IPS-20b (cell line): Measurements from ENCODE around the gene IL13RA1.
"Not testable (repeated sequence)": the region's sequence is repeated elsewhere in the genome, so short reads cannot be mapped to it uniquely, and the experiment has no call there.

Source experiments
- H3K27ac ChIP-seq: one replicate; pipeline ENCODE4 v1.5.1; 2013; ENCODE audit warnings: low read length
- H3K27me3 ChIP-seq: 2 replicates; pipeline ENCODE4 v1.6.1; 2013; ENCODE audit warnings: mild to moderate bottlenecking, low read length, inconsistent platforms; ENCODE audit not compliant: insufficient read depth
- H3K36me3 ChIP-seq: 2 replicates; pipeline ENCODE4 v1.6.1; 2013; ENCODE audit warnings: low read depth, mild to moderate bottlenecking, inconsistent platforms, low read length, moderate library complexity; ENCODE audit not compliant: insufficient read depth
- H3K4me1 ChIP-seq: 2 replicates; pipeline ENCODE4 v1.6.1; 2013; ENCODE audit warnings: mild to moderate bottlenecking, control low read depth, inconsistent platforms, low read length, moderate library complexity; ENCODE audit not compliant: insufficient read depth
- H3K4me3 ChIP-seq: 2 replicates; pipeline ENCODE4 v1.5.1; 2013; ENCODE audit warnings: mild to moderate bottlenecking, low read length, inconsistent platforms
- H3K9ac ChIP-seq: 2 replicates; pipeline ENCODE4 v1.6.1; 2013; ENCODE audit warnings: low read depth, mild to moderate bottlenecking, inconsistent platforms, low read length, moderate library complexity
- H3K9me3 ChIP-seq: 2 replicates; pipeline ENCODE4 v1.6.1; 2013; ENCODE audit warnings: mild to moderate bottlenecking, low read depth, low read length, inconsistent platforms; ENCODE audit not compliant: insufficient read depth

Gene IL13RA1

DNA sequence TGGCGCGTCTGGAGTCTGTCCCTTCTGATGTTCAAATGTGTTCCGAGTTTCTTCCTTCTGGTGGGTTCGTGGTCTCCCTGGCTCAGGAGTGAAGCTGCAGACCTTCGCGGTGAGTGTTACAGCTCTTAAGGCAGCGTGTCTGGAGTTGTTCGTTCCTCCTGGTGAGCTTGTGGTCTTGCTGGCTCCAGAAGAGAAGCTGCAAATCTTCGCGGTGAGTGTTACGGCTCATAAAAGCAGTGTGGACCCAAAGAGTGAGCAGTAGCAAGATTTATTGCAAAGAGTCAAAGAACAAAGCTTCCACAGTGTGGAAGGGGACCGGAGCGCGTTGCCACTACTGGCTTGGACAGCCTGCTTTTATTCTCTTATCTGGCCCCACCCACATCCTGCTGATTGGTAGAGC is 11.5 kb upstream of the IL13RA1 start:
- H3K4me1 ChIP-seq, H3K9ac ChIP-seq, H3K27ac ChIP-seq: not testable (repeated sequence)

DNA sequence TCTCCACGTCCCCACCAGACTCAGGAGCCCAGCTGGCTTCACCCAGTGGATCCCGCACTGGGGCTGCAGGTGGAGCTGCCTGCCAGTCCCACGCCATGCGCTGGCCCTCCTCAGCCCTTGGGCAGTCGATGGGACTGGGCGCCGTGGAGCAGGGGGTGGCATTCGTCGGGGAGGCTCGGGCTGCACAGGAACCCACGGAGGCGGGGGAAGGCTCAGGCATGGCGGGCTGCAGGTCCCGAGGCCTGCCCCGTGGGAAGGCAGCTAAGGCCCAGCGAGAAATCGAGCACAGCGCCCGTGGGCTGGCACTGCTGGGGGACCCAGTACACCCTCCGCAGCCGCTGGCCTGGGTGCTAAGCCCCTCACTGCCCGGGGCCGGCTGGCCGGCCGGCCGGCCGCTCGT is 10.6 kb upstream of the IL13RA1 start:
- not testable (repeated sequence) for H3K27ac ChIP-seq, H3K4me3 ChIP-seq, H3K4me1 ChIP-seq, H3K9me3 ChIP-seq, H3K27me3 ChIP-seq, H3K36me3 ChIP-seq, H3K9ac ChIP-seq

More for the DNA sequence above, 11.5 kb upstream of the IL13RA1 start:
- H3K9me3 ChIP-seq, H3K27me3 ChIP-seq, H3K4me3 ChIP-seq, H3K36me3 ChIP-seq: not testable (repeated sequence)

DNA sequence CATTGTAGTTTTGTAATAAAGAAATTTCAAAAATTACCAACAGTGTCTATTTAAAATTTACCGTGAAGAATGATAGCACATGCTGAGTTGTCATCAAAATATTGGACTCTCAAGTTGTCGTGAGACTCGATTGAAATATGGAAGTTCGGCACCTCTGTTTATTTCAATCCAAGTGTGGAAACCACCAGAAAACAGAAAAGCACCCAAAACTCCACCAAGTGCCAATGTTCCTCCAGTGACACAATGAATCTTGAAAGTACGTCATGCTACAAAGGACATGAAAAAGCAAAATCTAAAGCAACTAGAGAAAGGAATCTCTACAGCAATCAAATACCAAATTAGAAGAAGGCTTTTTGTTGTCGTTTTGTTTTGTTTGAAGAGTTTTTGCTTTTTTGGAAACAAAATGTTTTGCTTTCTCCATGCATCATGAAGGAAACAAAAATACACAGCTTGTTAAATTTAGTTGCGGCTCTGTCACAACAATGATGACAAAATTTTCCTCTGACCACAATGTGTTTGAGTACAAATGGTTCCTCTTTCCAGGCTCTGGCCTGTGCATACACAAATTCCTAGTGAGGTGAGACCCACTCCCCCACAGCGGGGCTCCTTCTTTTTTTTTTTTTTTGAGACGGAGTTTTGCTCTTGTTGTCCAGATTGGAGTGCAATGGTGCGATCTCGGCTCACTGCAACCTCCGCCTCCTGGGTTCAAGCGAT is 9.6 kb upstream of the IL13RA1 start:
- Histone ChIP-seq H3K27ac (no peak overlapping the region), H3K36me3 (no peaks in the 10 kb centered on the region), H3K9ac (no peak overlapping the region), H3K9me3 (no peaks in the 10 kb centered on the region), H3K4me1 (no peaks in the 10 kb centered on the region), H3K4me3 (no peak overlapping the region), H3K27me3 (no peaks in the 10 kb centered on the region)

DNA sequence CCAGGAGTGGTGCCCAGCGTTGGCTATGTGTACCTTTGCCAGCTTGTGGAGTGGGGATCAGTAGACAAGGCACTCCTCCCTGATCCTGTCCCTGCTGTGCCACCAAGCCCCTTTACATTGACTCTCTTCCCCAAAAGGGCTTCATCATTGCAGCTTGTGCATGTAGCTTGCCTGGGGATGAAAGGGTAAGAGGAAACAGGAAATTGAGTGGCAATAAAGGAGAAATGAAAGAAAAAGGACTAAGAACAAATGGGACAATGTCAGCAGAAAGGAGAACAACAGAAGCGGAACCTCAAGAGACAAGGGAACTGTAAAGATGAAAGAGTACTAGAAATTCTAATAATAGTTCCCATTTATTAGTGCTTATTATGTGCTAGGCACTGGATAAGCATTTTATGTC is 8.7 kb upstream of the IL13RA1 start:
- H3K4me3 ChIP-seq: no peak overlapping the region
- no peak overlapping the region for H3K9ac ChIP-seq
- no peaks in the 10 kb centered on the region for H3K9me3 ChIP-seq
- no peak overlapping the region for H3K27ac ChIP-seq
- H3K27me3 ChIP-seq: no peaks in the 10 kb centered on the region
- H3K4me1 ChIP-seq: no peaks in the 10 kb centered on the region
- H3K36me3 ChIP-seq: no peaks in the 10 kb centered on the region

DNA sequence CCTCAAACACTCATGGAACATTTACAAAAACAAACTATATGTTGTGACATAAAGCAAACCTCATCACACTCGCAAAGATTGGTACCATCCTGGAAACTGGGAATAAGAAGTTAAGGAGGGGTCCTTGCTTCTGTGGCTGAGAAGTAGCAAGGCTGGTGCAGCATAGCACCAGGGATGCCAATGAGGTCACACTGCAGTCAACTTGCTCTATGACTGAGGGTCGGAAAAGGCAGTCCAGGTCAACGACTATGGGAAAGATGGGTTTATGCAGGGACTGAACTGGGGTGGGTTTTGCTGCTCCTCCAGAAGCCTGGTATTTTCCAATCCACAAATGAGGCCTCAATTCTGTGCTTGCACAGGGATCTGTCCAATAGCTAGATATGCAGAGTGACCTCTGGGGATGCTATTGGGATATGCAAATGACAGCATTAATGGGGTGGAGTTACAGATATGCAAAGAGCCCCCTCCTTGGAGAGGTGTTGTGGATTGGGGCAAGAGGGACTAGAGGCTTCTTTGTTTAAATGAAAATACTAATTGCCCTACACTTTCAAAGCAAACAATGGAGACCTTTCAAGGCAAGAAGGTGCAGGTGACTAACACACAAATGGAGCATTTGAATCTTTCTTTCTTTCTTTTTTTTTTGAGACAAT is 7.2 kb upstream of the IL13RA1 start:
- Histone ChIP-seq H3K36me3 (no peaks in the 10 kb centered on the region), H3K27ac (no peak overlapping the region), H3K9me3 (no peaks in the 10 kb centered on the region), H3K27me3 (no peaks in the 10 kb centered on the region), H3K4me3 (no peak overlapping the region), H3K4me1 (no peaks in the 10 kb centered on the region), H3K9ac (no peak overlapping the region)

DNA sequence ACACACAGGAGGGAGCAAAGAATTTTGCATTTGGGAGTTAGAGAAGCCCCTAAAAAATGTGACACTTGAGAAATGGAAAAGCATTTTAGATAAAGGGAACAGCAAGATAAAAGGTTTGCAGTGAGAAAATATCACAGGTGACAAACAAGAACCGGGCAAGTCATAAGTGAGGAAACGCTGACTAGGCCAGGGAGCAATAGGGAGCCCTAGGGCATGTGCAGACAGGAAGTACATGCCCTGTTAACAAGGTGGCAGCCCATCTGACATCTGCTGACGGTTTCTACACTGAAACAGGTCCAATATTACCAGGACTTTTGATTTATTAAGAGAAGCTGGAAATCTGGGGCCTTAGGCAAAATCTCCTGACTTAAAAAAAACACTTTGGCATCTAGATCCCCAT is 4.0 kb upstream of the IL13RA1 start:
- H3K27ac ChIP-seq: no peak overlapping the region
- H3K27me3 ChIP-seq: peaks cover 7% of the 10 kb centered on the region
- no peaks in the 10 kb centered on the region for H3K9me3 ChIP-seq
- no peak overlapping the region for H3K4me3 ChIP-seq
- no peaks in the 10 kb centered on the region for H3K36me3 ChIP-seq
- no peak overlapping the region for H3K9ac ChIP-seq
- H3K4me1 ChIP-seq: no peaks in the 10 kb centered on the region

DNA sequence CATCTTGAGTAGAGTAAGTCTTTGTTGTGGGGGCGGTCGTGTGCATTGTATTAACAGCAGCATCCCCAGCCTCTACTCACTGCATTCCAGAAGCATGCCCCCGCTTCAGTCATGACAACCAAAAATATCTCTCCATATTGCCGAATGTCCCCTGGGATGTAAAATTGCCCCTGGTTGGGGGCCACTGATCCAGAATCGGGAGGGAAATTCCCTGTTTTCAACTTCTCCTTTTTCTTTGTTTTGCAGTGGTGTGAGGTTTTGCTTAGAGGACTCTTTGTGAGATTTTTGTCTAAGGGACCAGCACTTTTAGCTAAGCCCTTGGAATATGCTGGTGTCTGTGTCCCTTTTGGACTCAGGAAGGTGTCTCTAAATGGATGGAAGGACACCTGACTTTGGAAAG is 3.0 kb upstream of the IL13RA1 start:
- Histone ChIP-seq H3K4me1 (no peaks in the 10 kb centered on the region), H3K4me3 (no peak overlapping the region), H3K27me3 (peaks cover 17% of the 10 kb centered on the region), H3K36me3 (no peaks in the 10 kb centered on the region), H3K9ac (no peak overlapping the region), H3K9me3 (no peaks in the 10 kb centered on the region), H3K27ac (no peak overlapping the region)

DNA sequence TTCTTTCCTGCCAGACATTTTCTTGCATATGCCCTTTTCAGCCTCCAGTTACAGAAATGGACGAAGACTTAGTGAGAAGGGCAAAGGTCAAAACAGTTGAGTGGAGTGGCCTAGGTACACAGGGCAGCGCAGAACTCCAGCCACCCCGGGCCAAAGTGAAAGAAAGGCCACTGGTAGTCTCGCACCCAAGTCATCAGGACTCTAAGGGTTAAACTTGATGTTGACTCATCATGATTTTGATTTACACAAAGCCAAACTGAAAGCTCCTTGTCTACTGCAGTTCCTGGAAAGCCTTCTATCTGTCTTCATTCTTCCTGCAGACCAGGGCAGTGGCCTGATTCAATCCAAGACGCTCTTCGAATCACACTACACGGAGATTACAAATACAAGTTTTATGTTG is 2.6 kb upstream of the IL13RA1 start:
- peaks cover 21% of the 10 kb centered on the region for H3K27me3 ChIP-seq
- no peaks in the 10 kb centered on the region for H3K36me3 ChIP-seq
- no peak overlapping the region for H3K9ac ChIP-seq
- H3K4me1 ChIP-seq: no peaks in the 10 kb centered on the region
- no peak overlapping the region for H3K27ac ChIP-seq
- H3K9me3 ChIP-seq: no peaks in the 10 kb centered on the region
- H3K4me3 ChIP-seq: no peak overlapping the region

DNA sequence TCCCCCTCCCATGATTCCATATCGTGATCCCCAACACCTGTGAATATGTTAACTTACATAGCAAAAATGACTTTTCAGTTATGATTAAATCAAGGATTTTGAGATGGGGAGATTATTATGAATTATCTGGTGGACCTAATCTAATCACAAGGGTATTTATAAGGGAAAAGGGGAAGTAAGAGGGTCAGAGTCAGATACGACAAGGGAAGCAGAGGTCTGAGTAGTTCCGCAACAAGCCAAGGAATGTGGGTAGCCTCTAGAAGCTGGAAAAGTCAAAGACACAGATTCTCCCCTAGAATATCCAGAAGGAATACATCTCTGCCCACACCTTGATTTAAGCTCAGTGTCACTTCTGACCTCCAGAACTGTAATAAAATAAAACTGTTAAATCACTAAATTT is 1.0 kb upstream of the IL13RA1 start:
- no peak overlapping the region for H3K4me3 ChIP-seq
- no peak overlapping the region for H3K27ac ChIP-seq
- H3K4me1 ChIP-seq: no peaks in the 10 kb centered on the region
- no peaks in the 10 kb centered on the region for H3K36me3 ChIP-seq
- H3K9me3 ChIP-seq: no peaks in the 10 kb centered on the region
- peaks cover 33% of the 10 kb centered on the region for H3K27me3 ChIP-seq
- H3K9ac ChIP-seq: no peak overlapping the region

DNA sequence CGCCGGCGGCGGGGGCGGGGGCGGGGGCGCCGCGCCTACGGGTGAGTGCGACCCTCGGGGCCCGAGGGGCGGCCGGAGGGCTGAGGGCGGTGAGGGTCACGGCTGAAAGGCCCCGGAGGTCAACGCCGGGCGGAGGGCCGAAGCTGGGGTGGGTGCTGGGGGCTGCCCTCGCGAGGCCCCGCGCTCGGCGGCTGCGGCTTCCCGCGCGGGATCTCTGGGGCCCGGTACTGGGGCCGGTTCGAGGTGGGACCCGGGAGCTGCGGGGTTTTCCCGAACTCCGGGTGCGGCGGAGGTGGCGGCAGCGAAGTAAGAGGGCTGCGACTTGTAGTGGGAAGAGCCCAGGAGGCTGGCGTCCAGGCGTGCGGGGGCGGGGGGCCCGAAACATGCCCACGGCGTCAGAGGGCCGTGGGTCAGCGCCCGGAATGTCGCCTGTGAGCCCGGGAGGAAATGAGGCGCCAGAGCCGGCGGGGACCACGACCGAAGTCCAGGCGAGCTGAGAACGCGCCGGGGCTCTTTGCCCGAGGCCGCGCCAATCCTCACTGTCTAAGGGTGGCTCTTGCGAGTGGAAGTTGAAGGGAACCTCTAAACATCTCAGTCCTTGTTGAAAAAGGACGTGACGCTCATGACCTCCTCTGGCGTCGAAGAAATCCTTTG is 407 bp downstream of the IL13RA1 start:
- Histone ChIP-seq H3K4me1 (no peaks in the 10 kb centered on the region), H3K36me3 (no peaks in the 10 kb centered on the region), H3K27ac (no peak overlapping the region), H3K27me3 (peaks cover 33% of the 10 kb centered on the region), H3K9me3 (no peaks in the 10 kb centered on the region), H3K4me3 (peak overlapping the region; percentile 59; the same call in 1 of the 2 replicates), H3K9ac (peak overlapping the region; percentile 37; the same call in 1 of the 2 replicates)

DNA sequence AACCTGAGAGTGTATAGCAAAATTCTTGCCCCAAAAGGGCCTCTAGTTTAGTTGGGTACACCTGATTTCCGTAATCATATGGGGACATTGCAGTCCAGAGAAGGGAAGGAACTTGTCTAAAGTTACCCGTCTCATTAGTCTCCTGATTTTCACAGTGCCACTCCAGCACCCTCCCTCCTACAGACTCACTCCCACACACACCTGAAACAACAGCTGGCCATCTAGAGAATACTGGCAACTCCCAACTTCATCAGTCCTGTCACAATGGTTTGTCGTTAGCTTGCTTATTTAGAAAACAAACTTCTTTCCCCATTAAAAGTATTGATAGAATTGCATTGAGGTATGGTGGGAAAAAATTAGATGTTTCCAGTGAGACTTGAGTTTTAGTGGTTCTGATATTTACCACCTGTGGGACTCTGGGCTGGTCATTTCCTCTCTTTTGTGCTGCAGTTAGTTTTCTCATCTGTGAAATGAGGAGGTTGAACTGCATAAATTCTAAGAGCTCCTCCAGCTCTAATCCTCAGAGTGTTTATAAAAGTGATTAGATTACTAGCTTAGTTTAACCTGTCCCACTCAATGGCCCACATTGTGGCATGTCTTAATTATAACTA is 1.7 kb downstream of the IL13RA1 start:
- Histone ChIP-seq H3K27ac (no peak overlapping the region), H3K4me3 (no peak overlapping the region), H3K9ac (no peak overlapping the region), H3K36me3 (no peaks in the 10 kb centered on the region), H3K27me3 (peaks cover 33% of the 10 kb centered on the region), H3K4me1 (no peaks in the 10 kb centered on the region), H3K9me3 (no peaks in the 10 kb centered on the region)
